Choroid plexus epithelial cell (primary cell): ENCODE data around the gene PREP.

Source experiments
- DNase-seq: peaks from one replicate; pipeline ENCODE4 v3.0.0-alpha.2; 2010; ENCODE audit warnings: low read depth
- H3K4me3 ChIP-seq: 2 replicates; pipeline ENCODE4 v1.5.1; 2011; ENCODE audit warnings: low read depth, mild to moderate bottlenecking, control low read depth, low read length, moderate library complexity
- CTCF ChIP-seq: conservative IDR thresholded peaks from 2 replicates; pipeline ENCODE4 v1.5.1; 2011; ENCODE audit warnings: low read depth, mild to moderate bottlenecking, control low read depth, inconsistent platforms, low read length, moderate library complexity

PREP gene

DNA sequence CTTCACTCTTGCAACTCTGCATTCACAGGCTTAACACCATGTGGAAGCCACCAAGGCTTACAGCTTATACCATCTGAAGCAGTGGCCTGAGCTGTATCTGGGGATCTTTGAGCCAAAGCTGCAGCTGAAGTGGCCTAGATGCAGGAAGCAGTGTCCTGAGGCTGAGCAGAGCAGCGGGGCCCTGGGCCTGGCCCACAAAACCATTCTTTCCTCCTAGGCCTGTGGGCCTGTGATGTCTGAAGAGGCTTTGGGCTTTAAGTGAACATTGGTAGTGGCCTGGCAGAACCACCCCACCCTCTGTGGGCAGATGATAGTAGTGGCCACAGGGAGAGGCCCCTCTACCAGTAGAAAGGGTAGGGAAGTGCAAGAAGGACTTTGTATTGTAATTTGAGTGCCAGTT, 6.9 kb upstream of the PREP start:
- no peak for TF ChIP-seq CTCF
- DNase-seq, result no peak
- H3K4me3 ChIP-seq, result no peak overlapping the region

- no peak for TF ChIP-seq CTCF
- H3K4me3 ChIP-seq, result peak overlapping the region; percentile 99
- peak; percentile 55 for DNase-seq
Observed at GRCh38 chr6:105402090-105402938, 568 bp downstream of the PREP start.

GRCh38 chr6:105401247-105402089, 1.4 kb downstream of the PREP start:
- H3K4me3 ChIP-seq, result peak overlapping the region; percentile 99
- peak; percentile 31 for DNase-seq

GRCh38 chr6:105400501-105400900, 2.4 kb downstream of the PREP start:
- no peak for DNase-seq
- TF ChIP-seq CTCF, result no peak
- no peak overlapping the region for H3K4me3 ChIP-seq

More at GRCh38 chr6:105401247-105402089, 1.4 kb downstream of the PREP start:
- TF ChIP-seq CTCF, result no peak

- no peak for DNase-seq
- H3K4me3 ChIP-seq, result no peak overlapping the region
- no peak for TF ChIP-seq CTCF
Observed at GRCh38 chr6:105398859-105399258, 4.0 kb downstream of the PREP start.

GRCh38 chr6:105397987-105398386, 4.9 kb downstream of the PREP start:
- no peak for TF ChIP-seq CTCF
- DNase-seq, result no peak
- no peak overlapping the region for H3K4me3 ChIP-seq
